ENCODE data around the gene WWOX. TPM values are rescaled to one million over a fixed set of nuclear protein-coding genes. Genes with fewer than 3 reads are reported as not detected.

WWOX gene
- total and polyA plus RNA-seq, 2 of the 8 experiments (the other 6 are each of a cell fraction or from before 2014, with no cell fraction given) = 5.4 to 16.7 TPM

GRCh38 chr16:79182616-79183015, 1083.2 kb downstream of the WWOX start (continued):
- TF ChIP-seq SUZ12 (IDR thresholded peaks at IDR 0.05; ENCODE audit: low read length) = no peak
- no peak for TF ChIP-seq NANOG (IDR thresholded peaks at IDR 0.05; ENCODE audit: insufficient read depth, low read depth, low read length, poor library complexity, severe bottlenecking)

Data from H1 (cell line).